HK-2 (cell line): ENCODE measurements around the gene TOPAZ1.
A peak's percentile ranks its signal among the peaks of the same experiment; 100 is the strongest.

Source experiments
- DNase-seq: peaks from one replicate; pipeline ENCODE4 v3.0.0-alpha.2; 2018; ENCODE audit not compliant: unreplicated experiment

TOPAZ1 gene

GRCh38 chr3:44241706-44242105 lies at the start of gene TOPAZ1:
Gene TOPAZ1, plus strand, starts transcription at chr3:44241886. Its CDS starts 168 bp downstream, at chr3:44242054.
- no peak for DNase-seq

- DNase-seq, result peak; percentile 59
Observed at GRCh38 chr3:44198284-44199269, 43.1 kb upstream of the TOPAZ1 start.

GRCh38 chr3:44206261-44206660 lies 35.4 kb upstream of the TOPAZ1 start:
- DNase-seq, result no peak

GRCh38 chr3:44206862-44207652 lies 34.6 kb upstream of the TOPAZ1 start:
- DNase-seq, result no peak

- no peak for DNase-seq
Observed at GRCh38 chr3:44208086-44208485, 33.6 kb upstream of the TOPAZ1 start.

- no peak for DNase-seq
Observed at GRCh38 chr3:44208568-44208967, 33.1 kb upstream of the TOPAZ1 start.

GRCh38 chr3:44210967-44211366 lies 30.7 kb upstream of the TOPAZ1 start:
- no peak for DNase-seq

GRCh38 chr3:44222337-44222736 lies 19.3 kb upstream of the TOPAZ1 start:
- DNase-seq, result no peak

- no peak for DNase-seq
Observed at GRCh38 chr3:44223299-44223698, 18.4 kb upstream of the TOPAZ1 start.

- DNase-seq, result no peak
Observed at GRCh38 chr3:44224131-44224530, 17.6 kb upstream of the TOPAZ1 start.

GRCh38 chr3:44226573-44226972 lies 15.1 kb upstream of the TOPAZ1 start:
- no peak for DNase-seq

GRCh38 chr3:44227632-44228031 lies 14.1 kb upstream of the TOPAZ1 start:
- DNase-seq, result no peak

GRCh38 chr3:44228900-44229299 lies 12.8 kb upstream of the TOPAZ1 start:
- DNase-seq, result no peak

- no peak for DNase-seq
Observed at GRCh38 chr3:44232407-44232806, 9.3 kb upstream of the TOPAZ1 start.

- DNase-seq, result no peak
Observed at GRCh38 chr3:44234648-44235268, 6.9 kb upstream of the TOPAZ1 start.

- peak; percentile 38 for DNase-seq
Observed at GRCh38 chr3:44235604-44236484, 5.8 kb upstream of the TOPAZ1 start.

GRCh38 chr3:44236485-44236908 lies 5.2 kb upstream of the TOPAZ1 start:
- DNase-seq, result no peak

- DNase-seq, result no peak
Observed at GRCh38 chr3:44237161-44237560, 4.5 kb upstream of the TOPAZ1 start.

- no peak for DNase-seq
Observed at GRCh38 chr3:44237665-44238064, 4.0 kb upstream of the TOPAZ1 start.

- no peak for DNase-seq
Observed at GRCh38 chr3:44238889-44239288, 2.8 kb upstream of the TOPAZ1 start.

GRCh38 chr3:44240061-44240460 lies 1.6 kb upstream of the TOPAZ1 start:
- no peak for DNase-seq
